Lower leg skin (tissue), 3 donors: ENCODE results near the gene ONECUT2.

ENCODE experiments used
- CTCF ChIP-seq, 3 donors: fragments of 450-650 bp; IDR thresholded peaks; one replicate each; pipeline ENCODE4 v1.5.1; 2016; ENCODE audit warnings: antibody characterized with exemption in 3 of 3, mild to moderate bottlenecking in 3 of 3, moderate library complexity in 2 of 3
- POLR2A ChIP-seq, 2 donors: fragments of 450-650 bp; IDR thresholded peaks; one replicate each; pipeline ENCODE4 v1.6.1; 2016 to 2017; ENCODE audit warnings: antibody characterized with exemption in 2 of 2, mild to moderate bottlenecking in 1 of 2, moderate library complexity in 1 of 2

GRCh38 chr18:57533868-57534510 is 98.8 kb downstream of the ONECUT2 start:
- no peak for TF ChIP-seq POLR2A (IDR thresholded peaks at IDR 0.05)
- no peak for TF ChIP-seq CTCF (IDR thresholded peaks at IDR 0.05)
